B cell (primary cell): ENCODE data around the gene MRPL55. TPM values are rescaled to one million over a fixed set of nuclear protein-coding genes. Genes with fewer than 3 reads are reported as not detected.

ENCODE experiments used
- ATAC-seq: fragments of 200-7000 bp; cut with Tn5 transposase; one replicate; pipeline ENCODE4 v1.10.0; 2021; ENCODE audit warnings: low read depth, mild to moderate bottlenecking, moderate number of reproducible peaks, moderate library complexity
- CTCF ChIA-PET: fragments of 350-600 bp; sonication (Branson Sonifier 250); formaldehyde crosslinking; loops from one replicate; lab custom pipeline; 2021; ENCODE audit warnings: antibody characterized with exemption, inconsistent platforms; lab: Charles Lee
- POLR2A ChIA-PET: fragments of 350-600 bp; sonication (Branson Sonifier 250); formaldehyde crosslinking; loops from one replicate; lab custom pipeline; 2021; ENCODE audit warnings: antibody characterized with exemption; lab: Charles Lee
- DNase-seq: peaks from one replicate; pipeline ENCODE4 v3.0.0; 2013
- H2AFZ ChIP-seq: 2 replicates; pipeline ENCODE4 v1.6.1; 2012; ENCODE audit warnings: mild to moderate bottlenecking, low read depth, low read length; ENCODE audit not compliant: insufficient read depth, poor library complexity, severe bottlenecking
- H3K27ac ChIP-seq, 2 donors: 1 replicate in 1 of 2; 2 replicates in 1 of 2; pipeline ENCODE4 v1.5.1; 2012 to 2013; ENCODE audit warnings: low read length in 2 of 2, mild to moderate bottlenecking in 2 of 2, moderate library complexity in 1 of 2
- H3K27me3 ChIP-seq, 4 experiments: fragments of 200-600 bp in 1 of 4; sonication (generic) in 1 of 4; replicated peaks in 1 of 4; 1 replicate in 2 of 4; 2 replicates in 2 of 4; pipeline versions ENCODE4 v1.6.1 to v1.7.0; 2013 to 2016; ENCODE audit warnings: low read length in 3 of 4, mild to moderate bottlenecking in 2 of 4, mixed read lengths in 1 of 4, moderate library complexity in 1 of 4; ENCODE audit not compliant: insufficient read depth in 4 of 4, control insufficient read depth in 3 of 4; ENCODE audit errors: control extremely low read depth in 1 of 4
- H3K36me3 ChIP-seq, 2 experiments: replicated peaks in 1 of 2; 1 replicate in 1 of 2; 2 replicates in 1 of 2; pipeline versions ENCODE4 v1.6.1 to v1.7.1; 2013; ENCODE audit warnings: low read length in 1 of 2; ENCODE audit not compliant: insufficient read depth in 2 of 2, control insufficient read depth in 1 of 2; ENCODE audit errors: control extremely low read depth in 1 of 2, extremely low read depth in 1 of 2
- H3K4me1 ChIP-seq, 2 donors: fragments of 200-600 bp in 1 of 2; sonication (generic) in 1 of 2; 1 replicate in 1 of 2; 2 replicates in 1 of 2; pipeline versions ENCODE4 v1.5.1 to v1.6.1; 2013 to 2017; ENCODE audit warnings: low read length in 2 of 2; ENCODE audit not compliant: control insufficient read depth in 2 of 2, insufficient read depth in 2 of 2
- H3K4me2 ChIP-seq: replicated peaks from 2 replicates; pipeline ENCODE3; 2012; ENCODE audit warnings: mild to moderate bottlenecking, low read depth, low read length; ENCODE audit not compliant: poor library complexity, severe bottlenecking
- H3K4me3 ChIP-seq, 5 experiments: fragments of 200-600 bp in 1 of 5; sonication (generic) in 1 of 5; 1 replicate in 3 of 5; 2 replicates in 2 of 5; pipeline versions ENCODE4 v1.5.1 to v1.7.0; 2011 to 2016; ENCODE audit warnings: low read length in 4 of 5, mild to moderate bottlenecking in 4 of 5, low read depth in 2 of 5, control low read depth in 1 of 5, moderate library complexity in 1 of 5; ENCODE audit not compliant: insufficient read depth in 1 of 5; ENCODE audit errors: control extremely low read depth in 1 of 5, extremely low read depth in 1 of 5
- H3K79me2 ChIP-seq: fragments of 200-600 bp; sonication (generic); one replicate; pipeline ENCODE4 v1.6.0; 2016; ENCODE audit warnings: low read length; ENCODE audit not compliant: control insufficient read depth, insufficient read depth
- H3K9ac ChIP-seq: fragments of 200-600 bp; sonication (generic); 2 replicates; pipeline ENCODE4 v1.6.1; 2017; ENCODE audit warnings: mild to moderate bottlenecking, low read length, moderate library complexity
- H3K9me3 ChIP-seq, 3 donors: one replicate each; pipeline versions ENCODE4 v1.6.1 to v1.7.1; 2013; ENCODE audit warnings: low read length in 2 of 3; ENCODE audit not compliant: control insufficient read depth in 2 of 3, insufficient read depth in 1 of 3; ENCODE audit errors: control extremely low read depth in 1 of 3
- H4K20me1 ChIP-seq: 2 replicates; pipeline ENCODE4 v1.6.0; 2012; ENCODE audit warnings: mild to moderate bottlenecking, low read length; ENCODE audit not compliant: insufficient read depth, control insufficient read depth, poor library complexity, severe bottlenecking
- H3K27ac Mint-ChIP-seq: one replicate; pipeline ENCODE4 v1.8.0; 2021; ENCODE audit warnings: mixed read lengths
- H3K27me3 Mint-ChIP-seq: one replicate; pipeline ENCODE4 v1.8.0; 2021; ENCODE audit warnings: mixed read lengths
- H3K4me1 Mint-ChIP-seq: one replicate; pipeline ENCODE4 v1.8.0; 2021; ENCODE audit warnings: mixed read lengths
- H3K4me3 Mint-ChIP-seq: one replicate; pipeline ENCODE4 v1.8.0; 2021; ENCODE audit warnings: mixed read lengths
- H3K9me3 Mint-ChIP-seq: one replicate; pipeline ENCODE4 v1.8.0; 2022; ENCODE audit warnings: mixed read lengths; ENCODE audit not compliant: insufficient read depth
- CTCF ChIP-seq: fragments of 200-600 bp; IDR thresholded peaks from one replicate; pipeline ENCODE4 v1.8.0; 2022; ENCODE audit warnings: antibody characterized with exemption, mild to moderate bottlenecking
- EZH2 ChIP-seq: IDR thresholded peaks from 2 replicates; pipeline ENCODE4 v1.6.1; 2012; ENCODE audit warnings: borderline replicate concordance, low read depth, mild to moderate bottlenecking, moderate library complexity, low read length; ENCODE audit not compliant: insufficient read depth, poor library complexity, severe bottlenecking
- WGBS: methylation state at CpG from one replicate; pipeline ENCODE4 v1.1.5; 2013; ENCODE audit warnings: missing lambda C conversion rate; ENCODE audit not compliant: insufficient coverage; 5-methylcytosine and 5-hydroxymethylcytosine counted together
- intact Hi-C: fragments of 100-400 bp; cut with micrococcal nuclease; formaldehyde crosslinking; loops from one replicate; pipeline ENCODE4 v1.10.0; 2022
- polyA plus RNA-seq: library from polyadenylated mRNA; depleted of rRNA; stranded (reverse); fragments of >200 nt; gene quantifications from 2 replicates; pipeline ENCODE4 v1.2.3, GENCODE V29; 2012
- total RNA-seq, 2 donors: library from RNA; stranded (reverse); fragments of 120-200 nt in 1 of 2; gene quantifications; 1 replicate in 1 of 2; 2 replicates in 1 of 2; pipeline versions ENCODE4 v1.2.3 to v1.2.4, GENCODE V29; 2013 to 2022

MRPL55 gene
- total and polyA plus RNA-seq, 2 donors (not counting 1 experiment from before 2014, with no cell fraction given), result 38.9 to 297 TPM

- no peak overlapping the region for H2AFZ ChIP-seq
Observed at GRCh38 chr1:228147768-228148167, 38.7 kb upstream of the MRPL55 start.

GRCh38 chr1:228147151-228147693 is 38.1 kb upstream of the MRPL55 start:
- H3K9me3 Mint-ChIP-seq, result no peaks in the 10 kb centered on the region
- peaks cover 79% of the 10 kb centered on the region for H4K20me1 ChIP-seq
- H3K4me2 ChIP-seq, result no peak overlapping the region
- no peaks in the 10 kb centered on the region for H3K9me3 ChIP-seq
- peaks cover 19% of the 10 kb centered on the region for H3K4me1 Mint-ChIP-seq
- peaks cover 15 to 25% of the 10 kb centered on the region in 2 donors for H3K4me1 ChIP-seq
- H3K27me3 Mint-ChIP-seq, result no peaks in the 10 kb centered on the region
- ChIA-PET CTCF (no interaction called here), POLR2A (no interaction called here)
- no peak overlapping the region for H3K27ac Mint-ChIP-seq
- H3K4me3 ChIP-seq, result no peak overlapping the region
- H3K27ac ChIP-seq, result no peak overlapping the region
- peaks cover 0 to 40% of the 10 kb centered on the region in 2 experiments for H3K36me3 ChIP-seq
- no peak overlapping the region for H3K4me3 Mint-ChIP-seq
- WGBS, result 98% methylated on average over 18 of the region's 20 CpGs
- H3K79me2 ChIP-seq, result peaks cover 44% of the 10 kb centered on the region
- H3K9ac ChIP-seq, result no peak overlapping the region
- no peaks in the 10 kb centered on the region for H3K27me3 ChIP-seq
- intact Hi-C loops, result no loop called here
- DNase-seq (no peak), ATAC-seq (no peak)
- H2AFZ ChIP-seq, result no peak overlapping the region
- no peak for TF ChIP-seq EZH2
- no peak for TF ChIP-seq CTCF

More at GRCh38 chr1:228147768-228148167, 38.7 kb upstream of the MRPL55 start:
- H3K4me1 Mint-ChIP-seq, result peaks cover 15% of the 10 kb centered on the region
- ATAC-seq (no peak), DNase-seq (no peak)
- ChIA-PET POLR2A (no interaction called here), CTCF (no interaction called here)
- H3K9me3 ChIP-seq, result no peaks in the 10 kb centered on the region
- no peaks in the 10 kb centered on the region for H3K27me3 Mint-ChIP-seq
- H3K9me3 Mint-ChIP-seq, result no peaks in the 10 kb centered on the region
- 94% methylated on average over 4 of the region's 4 CpGs for WGBS
- H3K4me2 ChIP-seq, result no peak overlapping the region
- intact Hi-C loops, result no loop called here
- peaks cover 10 to 20% of the 10 kb centered on the region in 2 donors for H3K4me1 ChIP-seq
- no peaks in the 10 kb centered on the region for H3K27me3 ChIP-seq
- H3K4me3 ChIP-seq, result no peak overlapping the region
- peaks cover 74% of the 10 kb centered on the region for H4K20me1 ChIP-seq
- peaks cover 0 to 39% of the 10 kb centered on the region in 2 experiments for H3K36me3 ChIP-seq
- H3K27ac ChIP-seq, result no peak overlapping the region
- peaks cover 39% of the 10 kb centered on the region for H3K79me2 ChIP-seq
- H3K4me3 Mint-ChIP-seq, result no peak overlapping the region
- TF ChIP-seq EZH2, result no peak
- TF ChIP-seq CTCF, result no peak
- H3K27ac Mint-ChIP-seq, result no peak overlapping the region
- H3K9ac ChIP-seq, result no peak overlapping the region
